CD4-positive, alpha-beta T cell treated with Interleukin-4 for 1 hour (primary cell): Measurements from ENCODE around the gene MAP2K6.

Source experiments
- DNase-seq, 2 donors: peaks; one replicate each; pipeline ENCODE4 v3.0.0-alpha.2; 2020 to 2022

MAP2K6 gene

DNA sequence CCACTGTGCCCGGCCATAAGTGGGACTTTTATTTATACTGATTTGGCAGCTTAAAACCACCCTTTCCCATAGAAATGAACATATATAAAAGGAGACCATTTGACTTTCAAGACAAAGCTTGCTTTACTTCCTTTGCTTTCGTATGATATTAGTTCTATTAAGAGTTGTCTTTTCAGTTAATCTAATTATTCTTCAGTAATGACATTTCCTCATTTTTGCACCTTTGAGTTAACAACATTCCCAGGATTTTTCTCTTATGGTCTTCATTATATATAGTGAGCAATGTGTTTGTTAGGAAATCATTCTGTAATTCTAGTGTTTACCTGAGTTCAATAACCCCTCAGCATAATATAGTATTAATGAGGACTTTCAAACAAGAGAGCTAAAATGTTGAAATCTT is 173.8 kb downstream of the MAP2K6 start:
- no peak for DNase-seq

DNA sequence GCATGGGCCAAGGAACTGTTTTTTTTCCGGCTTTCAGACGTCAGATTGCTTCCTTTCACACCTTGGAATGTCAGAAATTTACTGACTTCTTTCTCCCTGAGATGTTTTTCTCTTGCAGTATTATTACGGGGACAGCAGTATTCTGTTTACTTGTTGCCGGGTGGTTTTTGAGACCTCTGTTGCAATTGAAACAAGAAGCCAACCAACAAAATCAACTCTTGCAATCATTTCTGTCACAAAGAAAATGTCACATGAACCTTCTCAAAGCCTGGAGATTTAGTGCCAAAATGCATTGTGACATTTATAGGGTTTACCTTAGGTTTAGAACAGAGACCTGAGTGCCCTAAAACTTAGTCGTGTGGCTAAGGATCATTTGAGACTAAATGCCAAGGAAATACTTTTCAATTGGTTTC is 174.3 kb downstream of the MAP2K6 start:
- no peak for DNase-seq

DNA sequence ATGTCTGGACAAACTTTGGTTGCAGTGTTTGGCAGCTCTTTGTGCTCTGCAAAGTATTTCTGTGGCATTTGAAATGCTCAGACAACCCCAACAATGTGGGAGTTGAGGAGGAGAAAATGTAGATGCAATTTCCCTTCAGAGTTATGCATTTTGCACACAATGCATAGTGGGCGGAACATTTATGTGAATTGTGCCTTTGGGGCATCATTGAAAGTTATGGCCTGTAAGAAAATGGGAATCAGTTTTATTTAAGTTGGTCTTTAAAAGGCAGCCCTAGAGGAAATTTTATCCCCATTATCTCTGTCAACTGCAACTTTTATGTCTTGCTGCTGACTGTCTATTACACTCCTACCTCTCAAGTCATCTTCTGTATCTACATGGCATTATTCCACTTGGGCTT is 176.2 kb downstream of the MAP2K6 start:
- no peak for DNase-seq

DNA sequence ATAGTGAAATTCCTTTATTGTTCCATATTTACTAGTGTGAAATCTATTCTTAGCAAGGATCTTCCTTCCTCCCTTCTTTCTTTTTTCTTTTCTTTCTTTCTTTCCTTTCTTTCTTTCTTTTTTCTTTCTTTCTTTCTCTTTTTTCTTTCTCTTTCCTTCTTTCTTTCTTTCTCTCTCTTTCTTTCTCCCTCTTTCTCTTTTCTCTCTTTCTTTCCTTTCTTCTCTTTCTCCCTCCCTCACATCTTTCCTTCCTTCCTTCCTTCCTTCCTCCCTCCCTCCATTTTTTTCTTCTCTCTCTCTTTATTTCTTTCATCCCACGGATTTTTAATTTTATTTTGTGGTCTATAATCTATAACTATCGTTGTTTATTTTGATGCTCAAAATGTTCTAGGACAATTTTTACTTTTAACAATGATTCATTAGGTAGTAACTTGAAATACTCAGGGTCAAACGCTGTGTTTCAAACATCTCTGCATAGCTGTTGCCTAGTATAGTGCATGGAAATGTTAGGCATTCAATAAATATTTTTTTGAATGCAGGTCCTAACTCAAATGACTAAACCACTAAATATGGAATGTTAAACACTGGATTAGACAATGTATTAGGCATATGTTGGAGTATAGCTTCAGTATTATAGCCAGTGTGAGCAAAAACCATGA is 178.3 kb downstream of the MAP2K6 start:
- DNase-seq: no peak

DNA sequence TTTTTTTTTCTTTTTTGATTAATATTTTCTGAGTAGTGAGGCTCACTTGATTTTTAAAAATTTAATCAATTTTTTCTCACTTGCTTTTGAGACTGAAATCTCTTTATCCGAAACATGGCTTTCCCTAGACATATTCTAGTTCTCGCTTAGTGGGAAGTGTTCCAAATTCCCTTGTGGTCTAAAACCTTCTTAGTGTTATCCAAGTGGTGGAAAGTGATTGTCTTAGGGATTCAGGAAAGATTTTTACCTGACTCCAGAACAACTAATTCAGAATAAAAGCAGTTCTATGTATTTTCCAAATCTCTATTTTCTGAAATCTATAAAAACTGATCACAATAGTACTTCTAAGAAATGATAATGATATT is 178.8 kb downstream of the MAP2K6 start:
- DNase-seq: no peak

DNA sequence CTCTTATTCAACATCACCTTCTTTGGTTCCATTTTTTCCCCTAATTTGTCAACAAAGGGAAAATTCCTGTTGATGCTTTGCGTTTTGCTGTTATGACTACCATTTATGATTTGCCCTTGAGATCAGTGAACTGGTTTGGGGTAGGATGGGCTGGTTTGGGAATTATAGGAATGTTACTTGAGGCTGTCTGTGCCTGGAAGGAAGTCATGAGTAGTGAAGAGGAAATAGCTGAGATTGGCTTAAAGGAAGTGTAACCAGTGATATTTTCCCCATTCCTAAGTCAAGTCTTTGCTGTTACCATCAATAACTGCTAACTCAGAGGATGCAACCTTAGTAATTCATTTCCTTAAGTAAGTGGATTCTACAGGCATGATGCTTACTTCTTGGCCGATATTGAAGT is 179.2 kb downstream of the MAP2K6 start:
- DNase-seq: no peak

DNA sequence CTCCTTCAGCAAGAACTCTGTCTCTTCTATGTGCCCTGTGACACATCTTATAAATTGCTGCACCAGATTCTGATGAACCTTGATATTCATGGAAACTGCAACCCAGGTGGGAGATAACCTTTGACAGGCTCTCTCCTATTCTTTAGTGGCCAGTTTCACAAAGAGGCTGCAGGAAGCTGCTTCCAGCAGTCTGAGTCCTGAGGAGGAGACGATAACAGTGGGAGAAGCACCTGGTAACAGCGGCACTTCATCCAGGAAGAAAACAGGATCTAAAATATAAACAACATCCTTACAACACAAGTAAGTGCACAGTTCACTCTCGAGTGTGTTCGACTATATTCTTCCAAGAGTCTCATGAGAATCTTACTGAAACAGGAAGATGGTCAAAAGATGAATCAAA is 180.1 kb downstream of the MAP2K6 start:
- no peak for DNase-seq

DNA sequence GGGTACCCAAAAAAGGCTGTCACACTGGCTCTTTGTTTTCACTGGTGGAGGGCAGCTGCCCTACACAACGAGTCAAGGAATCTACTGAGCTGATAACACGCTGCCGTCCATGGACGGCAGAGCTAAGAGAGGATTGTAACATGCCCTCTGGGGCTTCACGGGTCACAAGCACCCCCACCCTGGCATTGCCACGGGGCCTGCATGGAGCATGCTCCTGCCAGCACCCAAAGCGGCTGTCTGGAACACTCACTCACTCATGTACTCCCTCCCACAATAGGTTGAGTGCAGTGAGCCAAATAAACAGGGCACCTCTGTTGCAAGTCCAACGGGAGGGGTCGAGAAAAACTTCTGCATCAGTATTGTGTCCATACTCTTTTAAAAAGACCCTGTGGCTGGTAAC is 181.6 kb downstream of the MAP2K6 start:
- DNase-seq: no peak

DNA sequence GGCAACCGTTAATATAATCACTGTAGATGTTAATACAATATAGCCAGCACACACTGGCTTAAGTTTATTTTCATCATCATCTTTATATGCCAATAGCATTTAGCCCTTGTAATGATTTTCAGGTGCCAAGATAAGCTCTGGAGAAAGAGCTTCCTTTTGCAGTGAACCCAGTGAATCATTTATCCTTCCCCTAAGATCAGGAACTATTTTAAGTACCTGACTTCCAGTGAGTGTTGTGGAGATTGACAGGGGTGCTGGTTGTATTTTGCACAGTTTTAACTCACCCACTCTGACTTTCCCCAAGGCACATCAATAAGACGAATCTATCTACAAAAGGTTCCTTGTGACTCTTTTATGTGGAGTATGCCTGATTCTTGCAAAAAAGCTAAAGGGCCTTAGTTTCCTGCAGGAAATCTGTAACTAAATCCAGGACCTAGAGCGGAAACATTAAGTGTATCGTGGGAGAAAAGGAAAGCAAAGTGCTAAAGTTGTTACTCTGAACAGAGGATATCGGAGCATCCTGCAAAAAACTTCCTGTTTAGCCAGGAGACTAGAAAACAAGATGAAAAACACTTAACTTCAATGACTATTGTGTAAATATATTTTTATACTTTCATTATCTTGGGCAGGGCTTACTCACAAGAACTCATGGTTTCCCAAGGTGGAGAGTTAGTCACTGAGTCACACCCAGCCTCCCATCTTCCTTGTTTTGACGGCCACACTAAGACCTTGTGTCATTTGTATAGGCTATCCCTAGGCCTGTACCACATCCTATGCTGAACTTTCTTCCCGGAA is 183.6 kb downstream of the MAP2K6 start:
- DNase-seq: no peak

DNA sequence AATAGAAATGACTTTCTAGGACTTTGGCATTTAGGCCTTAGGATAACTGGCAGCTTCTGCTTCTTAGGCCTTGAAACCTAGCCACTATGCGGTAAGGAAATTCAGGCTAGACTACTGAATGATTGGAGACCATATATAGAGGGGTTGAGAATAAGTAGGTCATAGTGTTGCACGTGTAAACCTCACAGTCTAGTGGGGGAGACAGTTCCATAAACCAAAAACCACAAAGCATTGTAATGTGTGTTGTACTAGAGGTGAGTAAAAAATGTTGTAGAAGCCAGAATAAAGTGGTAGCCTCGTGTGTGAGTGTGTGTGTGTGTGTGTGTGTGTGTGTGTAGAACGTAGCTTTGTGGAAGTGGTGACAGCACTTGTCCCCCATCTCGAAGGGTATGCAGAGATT is 188.5 kb downstream of the MAP2K6 start:
- DNase-seq: peak in 1 of 2 donors; percentile 5
